ENCODE data around the gene KRTAP10-9.

- TF ChIP-seq POLR2A (IDR thresholded peaks at IDR 0.05) (no peak), CTCF (IDR thresholded peaks at IDR 0.05 in 4 of 5, conservative IDR thresholded peaks at IDR 0.05 in 1 of 5) (no peak)
Observed at GRCh38 chr21:44599264-44600029, 27.4 kb upstream of the KRTAP10-9 start.
